ENCODE measurements around the gene ZNF57.
"Not testable (repeated sequence)": the region's sequence is repeated elsewhere in the genome, so short reads cannot be mapped to it uniquely, and the experiment has no call there.

ZNF57 gene

GRCh38 chr19:2957160-2957559 lies 56.4 kb downstream of the ZNF57 start:
- DNase-seq = no peak

- no peak for DNase-seq
These were observed 59.4 kb downstream of the ZNF57 start for GRCh38 chr19:2960120-2960519.

GRCh38 chr19:2962018-2962670 lies 61.4 kb downstream of the ZNF57 start:
- peak; percentile 87 for DNase-seq

GRCh38 chr19:2963122-2963521 lies 62.4 kb downstream of the ZNF57 start:
- DNase-seq = no peak

GRCh38 chr19:2963631-2964030 lies 62.9 kb downstream of the ZNF57 start:
- DNase-seq = not testable (repeated sequence)

GRCh38 chr19:2964874-2965273 lies 64.1 kb downstream of the ZNF57 start:
- no peak for DNase-seq

GRCh38 chr19:2967972-2968371 lies 67.2 kb downstream of the ZNF57 start:
- DNase-seq = no peak

All from fibroblast of skin of abdomen (primary cell).